ENCODE measurements around the gene IDH1. TPM values are rescaled to one million over a fixed set of nuclear protein-coding genes. Genes with fewer than 3 reads are reported as not detected.

Gene IDH1
- total and polyA plus RNA-seq, 2 of the 13 experiments (the other 11 are each of a cell fraction or from before 2014, with no cell fraction given): 312 to 1,077 TPM

DNA sequence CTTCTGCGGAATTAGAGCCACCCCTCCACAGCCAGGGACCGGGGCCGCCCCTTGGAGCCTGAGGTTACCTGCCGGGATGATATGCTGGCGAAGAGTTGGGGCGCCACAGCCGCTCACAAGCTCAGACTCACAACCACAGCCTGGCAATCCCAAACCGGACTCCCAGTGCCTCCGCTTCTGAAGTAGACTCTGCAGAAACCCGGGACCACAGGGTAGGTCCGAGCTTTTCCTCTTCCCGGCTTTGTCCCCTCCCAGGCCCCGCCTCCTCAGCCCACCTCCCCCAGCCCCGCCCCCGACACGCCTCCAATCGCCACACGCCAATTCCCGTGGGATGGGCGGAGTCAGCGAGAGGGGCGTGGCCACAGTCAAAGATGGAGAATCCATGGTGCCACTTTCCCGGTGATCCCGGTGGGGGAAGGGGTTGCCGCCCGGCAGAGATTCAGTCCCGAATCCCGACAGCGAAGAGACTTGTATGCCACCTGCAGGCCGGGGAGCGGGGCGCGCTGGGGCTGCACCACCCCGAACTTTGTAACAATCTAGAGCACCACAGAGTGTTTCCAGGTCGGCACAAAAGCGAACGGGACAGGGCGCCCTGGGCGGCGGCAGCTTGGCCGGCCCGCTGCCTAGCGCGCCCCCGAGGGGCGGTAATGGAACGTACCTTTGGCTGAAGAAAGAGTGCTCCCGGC is at the start of gene IDH1 (continued):
- TF ChIP-seq NAIF1 (CRISPR knock-in tag; IDR thresholded peaks at IDR 0.05; ENCODE audit: borderline replicate concordance) (no peak), ARNT (IDR thresholded peaks at IDR 0.05) (no peak), SRSF9 (IDR thresholded peaks at IDR 0.05; ENCODE audit: borderline replicate concordance, insufficient read depth, low read depth, low read length, poor library complexity, severe bottlenecking) (no peak), GFI1 (CRISPR knock-in tag; IDR thresholded peaks at IDR 0.05; ENCODE audit: borderline replicate concordance) (no peak), ZEB1 (IDR thresholded peaks at IDR 0.05; ENCODE audit: insufficient replicate concordance, low read depth) (peak; percentile 36), ZNF230 (CRISPR knock-in tag; IDR thresholded peaks at IDR 0.05) (no peak; the same call in 1 of the 2 replicates), MBNL3 (CRISPR knock-in tag; conservative IDR thresholded peaks at IDR 0.05) (no peak), ASH2L (IDR thresholded peaks at IDR 0.05; ENCODE audit: insufficient read length, low read depth, low read length) (peak; percentile 85), CHD2 (IDR thresholded peaks at IDR 0.05; ENCODE audit: low read depth, low read length) (peak; percentile 27; the same call in 1 of the 2 replicates), ESRRA (CRISPR knock-in tag; IDR thresholded peaks at IDR 0.05; ENCODE audit: low read depth) (no peak), HNF4A (CRISPR knock-in tag; IDR thresholded peaks at IDR 0.05) (peak; percentile 66), ZNF333 (CRISPR knock-in tag; IDR thresholded peaks at IDR 0.05; ENCODE audit: borderline replicate concordance) (peak; percentile 80), ZNF282 (IDR thresholded peaks at IDR 0.05; ENCODE audit: partially characterized antibody) (no peak), ZNF460 (CRISPR knock-in tag; IDR thresholded peaks at IDR 0.05; ENCODE audit: borderline replicate concordance) (no peak), PHF5A (CRISPR knock-in tag; IDR thresholded peaks at IDR 0.05; ENCODE audit: low read depth, unreplicated experiment) (peak; percentile 34), ZNF557 (CRISPR knock-in tag; IDR thresholded peaks at IDR 0.05) (no peak; the same call in 1 of the 2 replicates), CEBPB (IDR thresholded peaks at IDR 0.05; ENCODE audit: borderline replicate concordance, low read depth, low read length) (no peak), ZNF431 (CRISPR knock-in tag; IDR thresholded peaks at IDR 0.05; ENCODE audit: borderline replicate concordance, low read depth) (peak; percentile 73; the same call in 1 of the 2 replicates), ZNF83 (CRISPR knock-in tag; IDR thresholded peaks at IDR 0.05; ENCODE audit: borderline replicate concordance) (no peak), ZSCAN9 (CRISPR knock-in tag; IDR thresholded peaks at IDR 0.05; ENCODE audit: borderline replicate concordance) (peak; percentile 92; the same call in 1 of the 2 replicates), ZNF788 (CRISPR knock-in tag; IDR thresholded peaks at IDR 0.05; ENCODE audit: borderline replicate concordance) (peak; percentile 91; the same call in 1 of the 2 replicates)
- TF ChIP-seq, protein P1, sequence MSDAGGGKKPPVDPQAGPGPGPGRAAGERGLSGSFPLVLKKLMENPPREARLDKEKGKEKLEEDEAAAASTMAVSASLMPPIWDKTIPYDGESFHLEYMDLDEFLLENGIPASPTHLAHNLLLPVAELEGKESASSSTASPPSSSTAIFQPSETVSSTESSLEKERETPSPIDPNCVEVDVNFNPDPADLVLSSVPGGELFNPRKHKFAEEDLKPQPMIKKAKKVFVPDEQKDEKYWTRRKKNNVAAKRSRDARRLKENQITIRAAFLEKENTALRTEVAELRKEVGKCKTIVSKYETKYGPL (CRISPR knock-in tag; IDR thresholded peaks at IDR 0.05): peak; percentile 79; the same call in 1 of the 2 replicates
- TF ChIP-seq, protein P2, sequence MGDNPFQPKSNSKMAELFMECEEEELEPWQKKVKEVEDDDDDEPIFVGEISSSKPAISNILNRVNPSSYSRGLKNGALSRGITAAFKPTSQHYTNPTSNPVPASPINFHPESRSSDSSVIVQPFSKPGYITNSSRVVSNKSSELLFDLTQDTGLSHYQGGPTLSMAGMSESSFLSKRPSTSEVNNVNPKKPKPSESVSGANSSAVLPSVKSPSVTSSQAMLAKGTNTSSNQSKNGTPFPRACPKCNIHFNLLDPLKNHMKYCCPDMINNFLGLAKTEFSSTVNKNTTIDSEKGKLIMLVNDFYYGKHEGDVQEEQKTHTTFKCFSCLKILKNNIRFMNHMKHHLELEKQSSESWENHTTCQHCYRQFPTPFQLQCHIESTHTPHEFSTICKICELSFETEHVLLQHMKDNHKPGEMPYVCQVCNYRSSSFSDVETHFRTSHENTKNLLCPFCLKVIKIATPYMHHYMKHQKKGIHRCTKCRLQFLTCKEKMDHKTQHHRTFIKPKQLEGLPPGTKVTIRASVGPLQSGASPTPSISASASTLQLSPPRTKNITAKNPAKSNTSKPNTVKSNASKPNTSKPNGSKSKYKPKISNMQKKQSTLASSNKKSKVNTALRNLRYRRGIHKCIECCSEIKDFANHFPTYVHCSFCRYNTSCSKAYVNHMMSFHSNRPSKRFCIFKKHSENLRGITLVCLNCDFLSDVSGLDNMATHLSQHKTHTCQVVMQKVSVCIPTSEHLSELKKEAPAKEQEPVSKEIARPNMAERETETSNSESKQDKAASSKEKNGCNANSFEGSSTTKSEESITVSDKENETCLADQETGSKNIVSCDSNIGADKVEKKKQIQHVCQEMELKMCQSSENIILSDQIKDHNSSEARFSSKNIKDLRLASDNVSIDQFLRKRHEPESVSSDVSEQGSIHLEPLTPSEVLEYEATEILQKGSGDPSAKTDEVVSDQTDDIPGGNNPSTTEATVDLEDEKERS (CRISPR knock-in tag; IDR thresholded peaks at IDR 0.05): no peak
- TF ChIP-seq, protein P3, sequence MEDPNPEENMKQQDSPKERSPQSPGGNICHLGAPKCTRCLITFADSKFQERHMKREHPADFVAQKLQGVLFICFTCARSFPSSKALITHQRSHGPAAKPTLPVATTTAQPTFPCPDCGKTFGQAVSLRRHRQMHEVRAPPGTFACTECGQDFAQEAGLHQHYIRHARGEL (CRISPR knock-in tag; IDR thresholded peaks at IDR 0.05): no peak
